Muscle layer of colon (tissue), 2 donors: ENCODE data around the gene MAP9.
A peak's percentile ranks its signal among the peaks of the same experiment; 100 is the strongest.
"Not testable (repeated sequence)": the region's sequence is repeated elsewhere in the genome, so short reads cannot be mapped to it uniquely, and the experiment has no call there.

ENCODE experiments used
- H3K27ac ChIP-seq: one replicate; pipeline ENCODE4 v1.7.0; 2013; ENCODE audit warnings: low read depth, mild to moderate bottlenecking, low read length, moderate library complexity
- H3K27me3 ChIP-seq, 2 donors: one replicate each; pipeline ENCODE4 v1.7.0; 2013; ENCODE audit warnings: low read length in 2 of 2, mild to moderate bottlenecking in 2 of 2; ENCODE audit not compliant: insufficient read depth in 2 of 2, control insufficient read depth in 1 of 2
- H3K36me3 ChIP-seq: one replicate; pipeline ENCODE4 v1.7.0; 2013; ENCODE audit warnings: mild to moderate bottlenecking, low read length; ENCODE audit not compliant: insufficient read depth
- H3K4me1 ChIP-seq: one replicate; pipeline ENCODE4 v1.7.0; 2013; ENCODE audit warnings: mild to moderate bottlenecking, low read length; ENCODE audit not compliant: insufficient read depth
- H3K4me3 ChIP-seq, 2 donors: one replicate each; pipeline ENCODE4 v1.7.0; 2013; ENCODE audit warnings: low read length in 2 of 2, low read depth in 1 of 2, mild to moderate bottlenecking in 1 of 2, moderate library complexity in 1 of 2
- H3K9ac ChIP-seq: one replicate; pipeline ENCODE4 v1.7.0; 2013; ENCODE audit warnings: low read length
- H3K9me3 ChIP-seq: one replicate; pipeline ENCODE4 v1.7.0; 2013; ENCODE audit warnings: mild to moderate bottlenecking, low read length
- donor health status: abdominal sarcoma.
- donor health status: Adenocarcinoma of cecum.

Gene MAP9

DNA sequence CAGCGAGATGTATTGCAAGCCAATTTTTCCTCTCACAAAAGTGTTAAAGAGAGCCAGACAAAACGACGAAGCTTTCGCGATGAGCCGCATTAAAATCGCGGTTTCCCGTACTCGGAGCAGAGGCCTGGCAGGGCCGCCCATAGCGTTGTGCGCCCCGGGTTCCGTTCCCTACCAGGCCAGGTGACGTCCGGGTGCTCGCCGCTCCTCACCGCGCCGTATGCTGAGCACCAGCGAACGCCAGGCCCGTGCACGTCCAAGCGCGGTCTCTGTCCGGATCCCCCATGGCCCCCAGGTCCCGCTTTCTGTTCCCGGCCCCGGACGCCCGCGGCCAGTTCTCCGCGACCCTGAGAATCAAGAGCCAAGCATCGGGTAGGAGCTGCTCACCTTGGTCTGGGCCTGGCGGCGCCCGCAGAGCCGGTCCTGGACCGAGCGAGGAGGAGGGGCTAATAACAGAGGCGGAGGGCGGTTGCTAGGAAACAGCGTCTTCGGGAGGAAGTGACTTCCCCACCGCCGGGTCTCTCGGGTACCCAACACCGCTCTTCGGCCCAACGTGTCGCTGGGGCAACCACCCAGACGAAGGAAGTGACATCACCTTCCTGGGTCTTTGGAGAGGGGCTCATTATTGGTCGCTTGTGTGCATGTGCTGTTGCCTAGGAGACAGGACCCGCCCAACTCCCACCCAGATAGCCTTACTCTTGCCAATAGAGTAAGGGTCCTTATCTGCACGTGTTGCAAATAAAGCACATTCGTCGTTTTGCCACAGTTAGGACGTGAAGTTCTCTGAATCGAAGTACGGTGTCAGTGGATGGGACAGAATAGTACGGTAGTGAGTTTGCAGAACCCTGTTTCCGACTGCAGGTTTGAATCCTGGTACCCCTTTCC is at the start of gene MAP9:
Gene MAP9 (minus strand): TSS at position 579 of the 882 bp plus-strand sequence. CDS start 1,115 bp downstream, outside the sequence.
- no peaks in the 10 kb centered on the region for H3K27me3 ChIP-seq
- no peaks in the 10 kb centered on the region for H3K9me3 ChIP-seq
- H3K4me3 ChIP-seq, result peak within 1 kb of the TSS; percentile 75 to 96
- peaks cover 9% of the 10 kb centered on the region for H3K36me3 ChIP-seq
- peak within 1 kb of the TSS; percentile 44 for H3K9ac ChIP-seq
- H3K4me1 ChIP-seq, result peaks cover 10% of the 10 kb centered on the region
- peak within 1 kb of the TSS; percentile 34 for H3K27ac ChIP-seq

DNA sequence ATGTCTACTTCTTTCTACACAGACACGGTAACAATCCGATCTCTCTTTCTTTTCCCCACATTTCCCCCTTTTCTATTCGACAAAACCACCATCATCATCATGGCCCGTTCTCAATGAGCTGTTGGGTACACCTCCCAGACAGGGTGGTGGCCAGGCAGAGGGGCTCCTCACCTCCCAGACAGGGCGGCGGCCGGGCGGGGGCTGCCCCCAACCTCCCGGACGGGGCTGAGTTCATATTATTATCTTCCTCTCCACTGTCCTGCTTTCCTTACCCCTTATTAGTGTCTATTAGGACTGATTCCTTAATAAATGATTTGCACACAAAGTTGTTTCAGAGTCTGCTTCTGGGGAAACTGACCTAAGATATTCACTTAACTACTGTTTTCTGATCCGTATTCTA is 48.0 kb upstream of the MAP9 start:
- H3K9me3 ChIP-seq, H3K4me3 ChIP-seq, H3K27me3 ChIP-seq, H3K9ac ChIP-seq, H3K27ac ChIP-seq, H3K36me3 ChIP-seq: not testable (repeated sequence)
- peaks cover 26% of the 10 kb centered on the region for H3K4me1 ChIP-seq

DNA sequence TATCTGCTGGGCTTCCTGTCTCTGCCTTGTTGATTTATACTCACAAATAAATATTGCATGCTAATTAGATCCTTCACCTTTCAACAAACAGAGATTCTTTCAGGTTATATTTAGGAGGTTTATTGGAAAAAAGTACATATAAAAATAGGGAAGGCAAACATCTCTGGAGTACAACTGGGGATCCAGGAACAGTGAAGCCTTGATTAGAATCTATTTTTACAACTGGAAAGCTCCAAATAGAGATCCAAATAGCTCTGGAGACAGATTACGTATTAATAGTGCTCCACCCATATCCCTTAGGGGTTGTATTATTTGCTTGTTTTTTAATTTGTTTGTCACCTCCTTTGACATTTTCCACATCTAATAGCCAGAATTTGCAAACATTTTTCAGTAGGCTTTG is 46.9 kb upstream of the MAP9 start:
- no peak overlapping the region for H3K4me3 ChIP-seq
- H3K36me3 ChIP-seq, result no peaks in the 10 kb centered on the region
- no peaks in the 10 kb centered on the region for H3K9me3 ChIP-seq

DNA sequence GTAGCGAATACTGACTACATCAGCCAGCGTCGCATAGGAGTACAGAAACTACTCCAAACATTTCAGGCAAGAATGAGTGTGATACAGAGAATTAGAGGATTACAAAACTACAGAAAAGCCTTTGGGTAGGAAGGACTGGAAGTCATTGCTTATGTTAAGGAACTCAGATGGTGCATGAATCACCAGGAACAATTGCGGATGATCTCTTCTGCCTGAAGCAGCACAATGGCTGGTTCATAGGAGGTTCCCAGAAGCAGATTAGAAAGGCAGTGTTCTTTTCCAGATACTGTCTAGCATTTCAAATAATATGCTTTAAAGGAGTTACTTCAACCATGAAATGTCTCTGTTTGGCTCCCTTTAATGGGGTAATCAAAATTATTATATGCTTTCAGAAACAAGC is 42.5 kb upstream of the MAP9 start:
- Histone ChIP-seq H3K4me3 (no peak overlapping the region), H3K27ac (no peak overlapping the region), H3K27me3 (no peaks in the 10 kb centered on the region), H3K9ac (no peak overlapping the region), H3K36me3 (no peaks in the 10 kb centered on the region), H3K9me3 (no peaks in the 10 kb centered on the region), H3K4me1 (peaks cover 25% of the 10 kb centered on the region)

More for the DNA sequence above, 46.9 kb upstream of the MAP9 start:
- peaks cover 26% of the 10 kb centered on the region for H3K4me1 ChIP-seq
- H3K9ac ChIP-seq, result no peak overlapping the region
- H3K27ac ChIP-seq, result no peak overlapping the region
- no peaks in the 10 kb centered on the region for H3K27me3 ChIP-seq

DNA sequence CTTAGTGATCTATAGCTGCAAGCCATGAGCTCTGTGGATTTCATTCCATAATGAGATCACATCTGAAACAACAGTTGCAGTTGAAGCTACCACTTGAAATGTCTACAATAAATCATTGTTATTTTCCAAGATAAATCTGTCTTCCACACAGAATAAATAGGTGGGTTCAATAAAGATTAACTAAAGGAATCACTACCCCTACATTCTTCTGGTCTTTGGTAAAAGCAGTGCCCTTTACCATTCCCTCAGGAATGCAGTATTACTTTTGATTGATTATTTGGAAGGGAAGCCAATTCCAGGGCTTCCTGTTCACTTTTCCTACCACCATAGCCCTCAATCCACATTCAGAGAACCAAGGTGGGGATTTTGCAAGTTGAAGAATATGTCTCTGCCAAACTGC is 38.9 kb upstream of the MAP9 start:
- no peak overlapping the region for H3K27ac ChIP-seq
- H3K36me3 ChIP-seq, result no peaks in the 10 kb centered on the region
- H3K4me1 ChIP-seq, result peaks cover 25% of the 10 kb centered on the region
- H3K9me3 ChIP-seq, result no peaks in the 10 kb centered on the region
- no peak overlapping the region for H3K9ac ChIP-seq
- H3K27me3 ChIP-seq, result no peaks in the 10 kb centered on the region
- H3K4me3 ChIP-seq, result no peak overlapping the region

DNA sequence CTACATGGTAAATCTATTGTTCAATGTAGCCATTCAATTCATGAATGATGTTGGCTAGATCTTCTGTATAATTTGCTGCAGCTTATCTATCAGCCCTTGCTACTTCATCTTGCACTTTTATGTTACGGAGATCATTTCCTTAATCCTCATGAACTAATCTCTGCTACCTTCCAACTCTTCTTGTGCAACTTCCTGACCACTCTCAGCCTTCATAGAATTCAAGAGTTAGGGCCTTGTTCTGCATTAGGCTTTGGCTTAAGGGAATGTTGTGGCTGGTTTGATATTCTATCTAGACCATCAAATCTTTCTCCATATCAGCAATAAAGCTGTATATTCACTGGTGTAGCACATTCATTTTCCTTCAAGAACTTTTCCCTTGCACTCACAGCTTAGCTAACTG is 36.7 kb upstream of the MAP9 start:
- Histone ChIP-seq H3K9ac (no peak overlapping the region), H3K27me3 (no peaks in the 10 kb centered on the region), H3K27ac (no peak overlapping the region), H3K4me1 (peaks cover 25% of the 10 kb centered on the region), H3K9me3 (no peaks in the 10 kb centered on the region), H3K36me3 (no peaks in the 10 kb centered on the region), H3K4me3 (no peak overlapping the region)

DNA sequence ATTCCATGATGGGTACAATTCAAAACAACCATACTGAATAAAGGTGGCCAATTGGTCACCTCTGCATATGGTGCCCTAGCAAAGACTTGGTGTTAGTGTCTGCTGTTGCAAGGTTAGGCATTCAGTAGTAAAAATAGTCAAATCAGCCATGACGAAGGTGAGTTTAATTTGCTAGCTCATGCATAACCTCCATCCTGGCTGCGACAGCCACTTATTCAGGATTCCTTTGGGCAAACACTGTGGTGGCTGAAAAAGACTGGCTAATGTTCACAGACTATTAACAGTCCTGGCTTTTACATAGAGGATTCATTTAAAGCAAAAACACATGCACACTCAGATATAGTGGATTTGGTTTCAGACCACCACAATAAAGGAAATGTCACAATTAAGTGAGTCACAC is 34.8 kb upstream of the MAP9 start:
- Histone ChIP-seq H3K4me1 (peaks cover 11% of the 10 kb centered on the region), H3K27ac (no peak overlapping the region), H3K36me3 (no peaks in the 10 kb centered on the region), H3K27me3 (no peaks in the 10 kb centered on the region), H3K4me3 (no peak overlapping the region), H3K9me3 (no peaks in the 10 kb centered on the region), H3K9ac (no peak overlapping the region)

DNA sequence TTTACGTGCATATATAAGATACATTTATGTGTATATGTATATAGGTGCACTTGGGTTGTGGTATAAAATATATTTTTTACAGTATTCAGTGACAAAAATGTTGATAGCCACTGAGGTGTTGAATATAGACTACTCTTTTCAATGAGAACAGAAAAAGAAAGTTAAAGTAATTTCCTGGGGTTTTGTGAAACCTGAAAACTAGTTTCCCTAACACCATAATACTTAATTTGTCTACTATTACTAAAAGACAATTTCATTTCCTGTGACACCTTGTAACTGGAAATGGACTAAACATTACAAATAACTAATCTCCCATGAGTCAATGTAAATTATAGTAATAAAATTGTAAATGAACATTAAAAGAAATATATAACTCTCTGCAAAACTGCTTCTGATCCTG is 32.0 kb upstream of the MAP9 start:
- no peak overlapping the region for H3K4me3 ChIP-seq

DNA sequence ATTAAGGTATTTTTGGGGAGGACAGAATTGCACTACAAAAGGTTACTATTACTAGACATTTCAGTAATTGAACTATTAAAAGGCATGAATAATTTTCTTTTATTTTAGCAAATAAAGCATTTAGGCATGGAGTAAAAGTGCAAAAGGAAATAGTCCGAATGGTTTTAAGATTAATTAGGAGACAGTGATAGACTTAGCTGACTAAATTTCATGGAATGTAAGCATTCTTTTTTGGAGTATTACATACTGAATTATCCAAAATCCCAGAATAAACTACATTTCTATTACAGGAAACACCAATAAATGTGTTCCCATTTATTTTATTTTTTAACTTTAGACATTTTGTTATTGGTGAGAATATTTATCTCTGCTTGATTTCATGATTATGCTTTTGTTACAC is 30.7 kb upstream of the MAP9 start:
- Histone ChIP-seq H3K9me3 (no peaks in the 10 kb centered on the region), H3K4me1 (peaks cover 11% of the 10 kb centered on the region), H3K9ac (no peak overlapping the region), H3K27ac (no peak overlapping the region), H3K36me3 (no peaks in the 10 kb centered on the region), H3K4me3 (no peak overlapping the region), H3K27me3 (no peaks in the 10 kb centered on the region)

More for the DNA sequence above, 32.0 kb upstream of the MAP9 start:
- Histone ChIP-seq H3K9me3 (no peaks in the 10 kb centered on the region), H3K4me1 (peaks cover 11% of the 10 kb centered on the region), H3K27ac (no peak overlapping the region), H3K27me3 (no peaks in the 10 kb centered on the region), H3K9ac (no peak overlapping the region), H3K36me3 (no peaks in the 10 kb centered on the region)

DNA sequence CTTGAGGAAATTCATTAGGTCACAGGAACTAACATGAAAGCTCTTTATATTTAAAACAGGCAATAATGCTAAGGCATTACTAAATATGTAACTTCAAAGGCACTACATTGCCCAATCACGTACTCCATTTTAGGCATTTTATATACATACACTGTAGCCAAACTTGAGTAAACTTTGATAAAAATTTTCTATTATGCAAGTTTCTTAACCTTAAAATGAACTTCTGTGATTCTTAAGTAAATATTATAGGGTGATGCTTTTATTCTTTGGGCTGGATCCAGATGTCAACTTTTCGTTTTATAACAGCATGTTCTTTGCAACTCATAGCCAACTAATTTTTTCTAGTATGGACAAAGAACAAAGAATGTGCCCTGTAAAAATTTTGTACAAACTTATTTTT is 28.3 kb upstream of the MAP9 start:
- Histone ChIP-seq H3K9ac (no peak overlapping the region), H3K27ac (no peak overlapping the region), H3K9me3 (no peaks in the 10 kb centered on the region), H3K36me3 (no peaks in the 10 kb centered on the region), H3K4me3 (no peak overlapping the region), H3K27me3 (no peaks in the 10 kb centered on the region), H3K4me1 (peaks cover 11% of the 10 kb centered on the region)

DNA sequence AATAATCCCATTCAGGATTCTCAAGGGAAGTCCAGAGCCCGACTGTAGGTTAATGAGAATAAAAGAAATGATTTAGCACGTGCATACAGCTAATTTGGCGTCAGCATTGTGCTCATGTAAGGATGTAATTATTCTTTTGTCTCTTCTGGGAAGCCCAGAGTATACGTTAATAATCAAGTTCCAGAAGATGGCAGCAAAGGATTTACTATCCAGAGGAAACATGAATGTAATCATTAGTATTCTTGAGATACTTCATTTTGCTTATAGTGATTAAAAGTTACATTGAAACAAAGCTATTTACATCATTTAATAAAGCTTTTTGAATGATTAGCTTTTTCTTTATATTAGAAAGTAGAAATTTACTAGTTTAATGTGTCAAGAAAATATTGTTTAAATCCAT is 27.1 kb upstream of the MAP9 start:
- H3K4me3 ChIP-seq, result no peak overlapping the region
- peaks cover 11% of the 10 kb centered on the region for H3K4me1 ChIP-seq
- H3K9ac ChIP-seq, result no peak overlapping the region
- H3K9me3 ChIP-seq, result no peaks in the 10 kb centered on the region
- no peaks in the 10 kb centered on the region for H3K36me3 ChIP-seq
- H3K27ac ChIP-seq, result no peak overlapping the region
- no peaks in the 10 kb centered on the region for H3K27me3 ChIP-seq

DNA sequence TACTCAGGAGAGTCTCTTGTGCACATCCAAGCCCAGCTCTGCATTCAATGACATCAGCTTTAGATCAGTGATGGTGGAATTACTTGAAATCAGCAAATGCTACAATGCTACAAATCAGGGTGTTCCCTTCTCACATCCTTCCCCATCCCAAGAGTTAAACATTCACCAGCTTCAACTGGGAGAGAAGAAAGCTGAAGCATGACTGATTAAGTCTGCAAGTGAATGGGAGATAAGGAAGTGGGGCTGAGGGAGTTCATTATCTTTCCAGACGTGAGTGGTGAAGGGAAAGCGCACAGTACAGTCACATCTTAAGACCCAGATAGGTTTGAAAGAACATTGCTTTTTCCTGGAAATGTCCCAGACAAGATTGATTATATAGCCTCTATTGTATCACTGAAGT is 26.2 kb upstream of the MAP9 start:
- H3K9ac ChIP-seq, result no peak overlapping the region
- H3K9me3 ChIP-seq, result no peaks in the 10 kb centered on the region
- no peaks in the 10 kb centered on the region for H3K27me3 ChIP-seq
- no peak overlapping the region for H3K4me3 ChIP-seq
- no peaks in the 10 kb centered on the region for H3K36me3 ChIP-seq
- no peak overlapping the region for H3K27ac ChIP-seq
- peaks cover 11% of the 10 kb centered on the region for H3K4me1 ChIP-seq
